ENCODE data around the gene SH3PXD2A.

GRCh38 chr10:103853428-103854264 lies 1.7 kb downstream of the SH3PXD2A start:
- TF ChIP-seq CTCF (conservative IDR thresholded peaks at IDR 0.05) (no peak), ZFX (IDR thresholded peaks at IDR 0.05) (no peak)

All from C4-2B (cell line).